Stimulated activated CD4-positive, alpha-beta T cell treated with anti-CD3 and anti-CD28 coated beads, TNF-alpha, amount 100 ng/mL, for 4 hours (primary cell): ENCODE data around the gene STK33.
"Not testable (repeated sequence)": the region's sequence is repeated elsewhere in the genome, so short reads cannot be mapped to it uniquely, and the experiment has no call there.

Experiments
- DNase-seq, 3 experiments: peaks; one replicate each; pipeline ENCODE4 v3.0.0-alpha.2; 2020; ENCODE audit warnings: low read depth in 3 of 3

Gene STK33

GRCh38 chr11:8543278-8543677, 50.8 kb downstream of the STK33 start:
- DNase-seq = no peak

GRCh38 chr11:8541448-8541847, 52.6 kb downstream of the STK33 start:
- no peak for DNase-seq

DNA sequence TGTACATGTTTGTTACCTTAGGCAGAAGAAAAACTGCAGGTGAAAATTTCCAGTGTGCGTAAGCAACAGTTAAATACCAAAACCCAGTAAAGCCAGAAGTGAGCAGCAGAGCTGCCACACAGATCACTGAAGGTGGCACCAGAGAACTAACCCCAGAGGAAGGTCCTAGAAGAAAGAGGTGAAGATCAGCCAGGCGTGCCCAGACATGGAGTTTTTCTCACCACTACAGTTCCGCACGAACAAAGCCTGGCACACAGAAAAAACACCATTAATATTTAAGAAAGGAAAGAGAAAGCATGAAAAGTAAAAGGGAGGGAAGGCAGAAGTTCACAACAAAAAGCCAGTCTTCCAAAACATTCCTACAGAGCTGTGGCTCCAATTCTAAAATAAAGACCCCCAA, 60.7 kb downstream of the STK33 start:
- DNase-seq = no peak

- DNase-seq = no peak
Observed at GRCh38 chr11:8532475-8532874, 61.6 kb downstream of the STK33 start.

GRCh38 chr11:8531982-8532381, 62.0 kb downstream of the STK33 start:
- DNase-seq = no peak

DNA sequence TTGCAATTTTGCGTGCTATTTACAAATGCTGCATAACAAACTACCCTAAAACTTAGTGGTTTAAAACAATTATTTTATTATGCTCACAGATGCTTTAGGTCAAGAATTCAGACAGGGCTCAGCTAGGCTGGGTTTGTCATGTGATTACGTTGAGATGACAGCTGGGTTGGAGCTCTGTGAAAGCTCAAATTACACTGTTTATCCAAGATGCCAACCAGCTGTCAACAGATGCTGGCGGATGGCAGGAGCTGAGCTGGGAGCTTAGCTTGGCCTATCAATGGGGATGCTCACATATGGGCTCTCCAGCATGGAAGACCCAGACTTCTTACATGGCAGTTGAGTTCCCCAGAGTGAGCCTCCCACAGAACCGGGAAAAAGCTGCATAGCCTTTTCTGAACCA, 62.7 kb downstream of the STK33 start:
- no peak for DNase-seq

DNA sequence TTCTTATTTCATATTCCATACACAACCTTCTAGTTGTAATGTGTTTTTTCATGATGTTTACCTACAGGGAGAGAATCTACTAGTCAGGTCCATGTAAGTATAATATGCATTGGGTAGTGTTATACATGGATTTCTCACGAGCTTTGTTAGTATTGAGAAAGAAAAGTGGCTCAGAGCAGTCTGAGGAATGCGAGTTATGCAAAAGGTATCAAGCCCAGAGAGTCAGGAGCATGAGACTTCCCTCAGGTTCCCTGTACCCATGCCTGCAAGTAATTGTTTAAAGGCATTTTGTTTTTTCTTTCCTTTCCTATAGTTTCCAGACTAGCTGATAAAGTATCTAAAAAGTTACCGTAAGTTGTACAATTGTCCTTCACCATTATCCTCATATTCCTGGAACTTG, 66.1 kb downstream of the STK33 start:
- no peak for DNase-seq

GRCh38 chr11:8523396-8523795, 70.6 kb downstream of the STK33 start:
- no peak for DNase-seq

GRCh38 chr11:8512547-8512946, 81.5 kb downstream of the STK33 start:
- no peak for DNase-seq

GRCh38 chr11:8503910-8504364, 90.1 kb downstream of the STK33 start:
- no peak for DNase-seq

DNA sequence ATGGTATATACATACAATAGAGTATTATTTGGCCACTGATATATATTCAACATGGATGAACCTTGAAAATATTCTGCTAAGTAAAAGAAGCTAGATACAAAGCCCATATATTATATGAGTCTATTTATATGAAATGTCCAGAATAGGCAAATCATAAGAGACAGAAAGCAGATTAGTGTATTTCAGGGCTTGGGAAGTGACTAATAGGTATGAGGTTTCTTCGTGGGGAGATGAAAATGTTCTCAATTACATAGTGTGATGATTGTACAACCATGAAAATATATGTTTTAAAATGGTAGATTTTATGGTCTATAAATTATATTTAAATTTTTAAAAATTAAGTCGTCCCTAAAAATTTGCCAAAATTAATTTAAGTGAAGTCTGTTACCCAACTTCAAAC, 92.2 kb downstream of the STK33 start:
- DNase-seq = no peak

DNA sequence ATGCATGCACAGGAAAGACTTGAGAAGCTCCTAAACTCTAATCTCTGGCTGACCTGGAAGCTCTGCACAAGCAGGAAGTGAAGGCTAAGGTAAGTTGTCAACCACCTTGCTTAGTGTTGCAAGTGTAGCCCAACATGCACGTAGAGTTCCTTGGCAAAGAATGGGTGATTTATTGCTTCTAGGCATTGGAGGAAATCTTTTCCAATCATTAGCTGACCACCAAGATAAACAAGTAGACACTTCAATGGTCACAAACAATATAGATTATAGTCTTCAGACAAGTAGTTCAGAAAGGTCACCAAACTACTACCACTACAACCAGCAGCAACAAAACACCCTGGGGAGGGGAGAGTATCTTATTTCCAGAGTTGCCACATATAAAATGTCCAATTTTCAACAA, 105.6 kb downstream of the STK33 start:
- no peak for DNase-seq

DNA sequence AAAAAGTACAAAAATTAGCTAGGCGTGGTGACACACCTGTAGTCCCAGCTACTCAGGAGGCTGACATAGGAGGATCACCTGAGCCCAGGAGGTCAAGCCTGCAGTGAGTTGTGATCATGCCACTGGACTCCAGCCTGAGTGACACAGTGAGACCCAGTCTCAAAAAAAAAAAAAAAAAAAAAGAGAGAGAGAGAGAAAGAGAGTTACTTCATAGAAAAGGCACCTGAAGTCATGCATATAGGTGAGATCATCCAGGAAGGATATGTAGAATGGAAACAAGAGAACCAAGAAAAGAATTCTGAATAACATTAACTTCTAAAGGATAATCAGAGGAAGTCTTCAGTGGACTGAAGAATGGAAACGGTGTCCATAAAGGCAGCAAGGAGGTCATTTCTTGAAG, 106.8 kb downstream of the STK33 start:
- DNase-seq = no peak

DNA sequence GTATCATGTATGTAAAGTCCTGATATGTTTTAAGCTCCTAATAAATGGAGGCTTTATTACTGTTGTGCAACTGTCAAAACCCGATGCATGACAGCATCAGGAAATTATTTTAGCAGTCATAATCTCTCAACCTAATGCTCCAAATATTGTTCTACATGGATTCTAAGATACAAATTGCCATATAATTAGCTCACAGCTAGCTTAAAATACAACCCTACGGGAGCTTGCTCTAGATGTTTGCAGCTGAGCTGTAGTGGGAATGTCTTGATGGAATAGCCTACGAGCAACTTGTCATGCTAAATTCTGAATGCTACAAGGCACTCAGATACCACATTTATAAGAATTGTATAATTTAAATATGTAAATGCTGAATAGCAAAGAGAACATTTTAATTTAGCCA, 109.8 kb downstream of the STK33 start:
- DNase-seq = no peak

DNA sequence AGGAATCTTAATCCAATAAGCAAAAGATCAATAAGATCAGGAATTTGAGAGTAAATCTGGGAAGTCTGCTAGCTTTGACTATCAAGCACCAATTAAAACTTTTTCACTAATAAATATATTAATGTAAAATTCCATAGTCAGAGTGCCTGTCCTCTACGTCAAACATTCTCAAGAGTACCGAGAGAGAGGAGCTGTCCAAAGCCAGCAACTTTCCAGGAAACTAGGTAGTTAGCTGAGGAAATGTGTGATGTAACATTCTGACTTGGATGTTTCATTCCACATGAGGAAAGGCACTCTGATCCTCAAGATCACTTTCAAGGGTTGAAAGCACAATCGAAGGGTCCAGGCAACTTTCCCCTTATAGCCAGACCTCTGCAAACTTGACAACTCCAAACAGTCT, 113.2 kb downstream of the STK33 start:
- no peak for DNase-seq

DNA sequence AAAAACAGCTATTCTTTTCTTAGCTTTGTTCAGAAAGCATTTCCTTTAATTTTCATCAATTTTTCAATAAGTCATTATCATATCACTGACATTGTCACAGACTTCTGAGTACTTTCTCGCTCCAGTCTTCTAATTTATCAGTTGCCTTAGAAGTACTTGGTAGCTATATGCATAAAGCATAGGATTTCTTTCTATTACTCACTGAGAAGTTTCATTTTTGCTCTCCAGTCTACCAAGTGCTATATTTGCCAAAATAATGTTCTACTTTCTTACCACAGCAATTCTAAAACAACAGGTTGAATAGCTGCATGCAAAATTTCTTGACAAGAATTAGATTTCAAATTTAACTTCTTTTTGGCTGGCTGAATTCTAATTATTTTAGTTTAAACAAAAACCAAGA, 116.3 kb downstream of the STK33 start:
- no peak for DNase-seq

DNA sequence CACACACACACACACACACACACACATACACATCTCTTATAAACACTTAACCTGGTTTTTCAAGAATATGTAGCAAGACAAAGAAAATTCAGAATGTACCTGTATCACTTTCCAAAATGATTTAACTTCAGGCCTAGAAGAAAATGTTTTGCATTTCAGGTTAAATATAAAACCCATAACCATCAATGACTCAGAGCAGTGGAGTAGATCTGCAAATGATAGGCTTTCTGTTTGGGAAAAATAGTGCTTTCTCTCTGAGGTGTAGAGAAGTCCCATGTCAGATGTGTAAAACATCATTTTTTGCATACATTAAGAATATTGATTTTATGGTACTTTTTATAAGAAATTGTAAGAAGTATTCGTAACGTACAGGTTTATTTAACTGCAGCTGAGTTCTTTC, 116.9 kb downstream of the STK33 start:
- no peak for DNase-seq

- DNase-seq = not testable (repeated sequence)
Observed at GRCh38 chr11:8467806-8468205, 126.2 kb downstream of the STK33 start.

GRCh38 chr11:8467356-8467755, 126.7 kb downstream of the STK33 start:
- not testable (repeated sequence) for DNase-seq

DNA sequence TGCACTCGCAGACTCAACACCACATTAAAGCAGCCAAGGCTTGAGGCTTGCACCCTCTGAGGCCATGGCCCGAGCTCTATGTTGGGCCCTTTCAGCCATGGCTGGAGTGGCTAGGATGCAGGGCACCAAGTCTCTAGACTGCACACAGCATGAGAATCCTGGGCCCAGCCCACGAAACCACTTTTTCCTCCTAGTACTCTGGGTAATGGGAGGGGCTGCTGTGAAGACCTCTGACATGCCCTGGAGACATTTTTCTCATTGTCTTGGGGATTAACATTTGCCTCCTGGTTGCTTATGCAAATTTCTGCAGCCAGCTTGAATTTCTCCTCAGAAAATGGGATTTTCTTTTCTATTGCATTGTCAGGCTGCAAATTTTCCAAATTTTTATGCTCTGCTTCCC, 127.1 kb downstream of the STK33 start:
- DNase-seq = not testable (repeated sequence)

DNA sequence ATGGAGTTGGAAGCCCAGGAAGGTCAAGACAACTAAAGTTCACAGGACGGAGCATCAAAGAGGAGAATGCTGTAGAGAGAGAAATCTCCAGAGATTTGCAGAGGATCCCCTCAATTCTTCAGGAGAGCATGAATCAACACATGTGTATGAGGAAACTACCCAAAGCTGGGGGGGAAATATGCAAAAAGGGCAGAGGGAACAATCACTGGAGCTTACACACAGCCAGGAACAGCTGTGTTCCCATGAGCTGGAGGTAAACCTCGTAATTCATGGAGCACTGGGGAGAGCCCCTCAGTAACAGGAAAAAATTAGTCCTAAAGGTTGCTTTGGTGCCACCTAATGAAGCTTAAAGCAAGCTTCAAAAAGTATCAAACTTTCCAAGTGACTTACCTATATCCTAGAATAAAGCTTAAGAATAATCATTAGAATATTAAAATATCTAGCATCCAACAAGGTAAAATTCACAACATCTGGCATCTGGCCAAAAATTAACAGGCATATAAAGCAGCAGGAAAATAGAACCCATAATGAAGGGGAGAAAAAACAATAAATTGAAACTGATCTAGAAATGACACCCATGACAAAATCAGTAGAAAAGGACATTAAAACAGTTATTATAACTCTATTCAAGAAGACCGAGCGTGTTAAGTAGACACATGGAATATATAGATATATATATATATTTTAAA, 134.2 kb downstream of the STK33 start:
- no peak for DNase-seq

DNA sequence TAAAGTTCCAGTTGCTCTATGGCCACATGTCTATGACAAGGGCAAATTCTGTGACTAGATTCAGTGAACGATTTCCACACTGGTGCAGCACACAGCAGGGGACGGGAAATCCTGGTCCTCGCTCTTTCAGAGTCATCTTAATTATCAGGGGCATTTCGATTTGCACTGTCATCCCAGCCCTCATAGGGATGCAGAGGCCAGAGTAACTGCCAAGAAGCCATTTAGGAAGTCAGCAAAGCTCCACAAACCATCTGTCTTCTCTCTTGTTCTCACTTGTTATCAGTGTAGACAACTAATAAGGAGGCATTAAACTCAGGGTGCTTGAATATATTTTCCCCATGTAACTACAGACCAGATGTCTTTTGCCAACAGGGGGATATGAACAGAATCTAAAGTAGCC, 151.7 kb downstream of the STK33 start:
- DNase-seq = no peak

GRCh38 chr11:8440649-8441048, 153.4 kb downstream of the STK33 start:
- no peak for DNase-seq

DNA sequence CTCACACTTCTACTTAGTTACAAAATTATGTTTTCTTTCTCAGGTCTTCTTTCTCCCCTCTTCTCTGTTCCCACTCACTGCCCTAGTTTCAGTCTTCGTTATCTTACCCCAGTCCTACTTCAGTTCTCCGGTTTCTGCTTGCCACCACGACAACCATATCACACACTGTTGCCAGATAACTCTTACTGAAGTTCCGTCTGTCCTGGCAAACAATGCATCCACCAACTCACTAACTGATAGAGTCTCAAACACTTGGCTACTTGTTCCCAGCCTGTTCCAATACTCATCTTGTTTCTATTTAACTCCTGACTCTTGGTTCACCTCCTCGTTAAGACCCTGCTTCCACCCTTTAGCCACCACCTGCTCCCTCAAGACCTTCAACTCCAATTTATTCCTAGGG, 164.5 kb downstream of the STK33 start:
- no peak for DNase-seq
